Right ventricle myocardium superior (tissue), 1 donor: Measurements from ENCODE around the gene NPHP3. TPM values are rescaled to one million over a fixed set of nuclear protein-coding genes. Genes with fewer than 3 reads are reported as not detected.
"Not testable (repeated sequence)": the region's sequence is repeated elsewhere in the genome, so short reads cannot be mapped to it uniquely, and the experiment has no call there.

Source experiments
- ATAC-seq: fragments of 200-7000 bp; cut with Tn5 transposase; one replicate; pipeline ENCODE4 v1.9.1; 2020; ENCODE audit warnings: mild to moderate bottlenecking; ENCODE audit not compliant: poor library complexity
- DNase-seq: peaks from one replicate; pipeline ENCODE4 v3.0.0-alpha.2; 2020
- intact Hi-C: fragments of 100-400 bp; cut with DNase I; formaldehyde crosslinking; loops from one replicate; pipeline ENCODE4 v1.11.2; 2022
- long read RNA-seq: library from polyadenylated mRNA; unstranded; transcript quantifications from one replicate; pipeline ENCODE4 v2.0.0, GENCODE V29; 2021
- total RNA-seq: library from RNA; stranded (reverse); fragmentation: NEBNext Ultra II Directional; extraction: Animal tissue kit (Norgen Biotek cat#: 25700); gene quantifications from one replicate; pipeline ENCODE4 v1.2.1, GENCODE V29; 2021
- donor health status: DM: no; HTN: yes; CAD: no; lungs with severe emphysema.

NPHP3 gene
- 9.3 TPM for total RNA-seq
- long read RNA-seq, full-length matches to known transcripts: 7 of 11 reads
- long read RNA-seq, partial matches to known transcripts: 2 of 11 reads
- long read RNA-seq, other reads (novel, unspliced or antisense): 2 of 11 reads

- intact Hi-C loops: loop anchor here (10.0 kb wide), 1 partner anchor 862 kb away; no protein-coding TSS in a partner anchor
- peak; percentile 97 for DNase-seq
- ATAC-seq: peak; percentile 92
These were observed at the start of gene NPHP3 for GRCh38 chr3:132722165-132723023. NPHP3 (minus strand) TSS chr3:132722409; CDS start chr3:132722355, 54 bp downstream.

GRCh38 chr3:132758740-132759139 lies 36.5 kb upstream of the NPHP3 start:
- intact Hi-C loops: no loop called here
- DNase-seq (no peak), ATAC-seq (no peak)

GRCh38 chr3:132756108-132756650 lies 34.0 kb upstream of the NPHP3 start:
- DNase-seq: no peak
- intact Hi-C loops: no loop called here
- ATAC-seq: no peak

- ATAC-seq (peak; percentile 48), DNase-seq (no peak)
- intact Hi-C loops: no loop called here
These were observed 31.7 kb upstream of the NPHP3 start for GRCh38 chr3:132753946-132754345.

GRCh38 chr3:132749786-132750185 lies 27.6 kb upstream of the NPHP3 start:
- ATAC-seq: no peak
- no peak for DNase-seq
- intact Hi-C loops: no loop called here

GRCh38 chr3:132746720-132747119 lies 24.5 kb upstream of the NPHP3 start:
- DNase-seq: peak; percentile 34

GRCh38 chr3:132738314-132738713 lies 16.1 kb upstream of the NPHP3 start:
- intact Hi-C loops: no loop called here
- no peak for ATAC-seq
- no peak for DNase-seq

More at GRCh38 chr3:132746720-132747119, 24.5 kb upstream of the NPHP3 start:
- intact Hi-C loops, ATAC-seq: not testable (repeated sequence)

- no peak for DNase-seq
- intact Hi-C loops: no loop called here
- no peak for ATAC-seq
These were observed 13.4 kb upstream of the NPHP3 start for GRCh38 chr3:132735589-132735988.

GRCh38 chr3:132730891-132731580 lies 8.8 kb upstream of the NPHP3 start:
- no peak for DNase-seq

GRCh38 chr3:132726341-132726823 lies 4.2 kb upstream of the NPHP3 start:
- intact Hi-C loops: loop anchor here (5.0 to 10.0 kb wide), 2 partner anchors 656 to 858 kb away; no protein-coding TSS in a partner anchor
- DNase-seq: no peak
- no peak for ATAC-seq

More at GRCh38 chr3:132730891-132731580, 8.8 kb upstream of the NPHP3 start:
- ATAC-seq: peak; percentile 88
- intact Hi-C loops: loop anchor here (2.0 kb wide), 1 partner anchor 692 kb away; no protein-coding TSS in a partner anchor

GRCh38 chr3:132723024-132723950 lies 1.1 kb upstream of the NPHP3 start:
- DNase-seq (no peak), ATAC-seq (no peak)
- intact Hi-C loops: loop anchor here (10.0 kb wide), 1 partner anchor 862 kb away; no protein-coding TSS in a partner anchor

GRCh38 chr3:132721479-132722164 lies 587 bp downstream of the NPHP3 start:
- intact Hi-C loops: loop anchor here (10.0 kb wide), 1 partner anchor 863 kb away; no protein-coding TSS in a partner anchor
- ATAC-seq (peak; percentile 36), DNase-seq (peak; percentile 86)

- ATAC-seq: no peak
- no peak for DNase-seq
- intact Hi-C loops: loop anchor here (10.0 kb wide), 1 partner anchor 865 kb away; no protein-coding TSS in a partner anchor
These were observed 2.0 kb downstream of the NPHP3 start for GRCh38 chr3:132720228-132720627.

GRCh38 chr3:132716372-132716771 lies 5.8 kb downstream of the NPHP3 start:
- DNase-seq (no peak), ATAC-seq (no peak)
- intact Hi-C loops: no loop called here

GRCh38 chr3:132713977-132714727 lies 8.1 kb downstream of the NPHP3 start:
- ATAC-seq (no peak), DNase-seq (no peak)
- intact Hi-C loops: no loop called here

GRCh38 chr3:132710311-132710710 lies 11.9 kb downstream of the NPHP3 start:
- intact Hi-C loops: no loop called here
- ATAC-seq: no peak

More at GRCh38 chr3:132710311-132710710, 11.9 kb downstream of the NPHP3 start:
- no peak for DNase-seq
